IMR-90 (cell line): ENCODE data around the gene PEAK1. TPM values are rescaled to one million over a fixed set of nuclear protein-coding genes. Genes with fewer than 3 reads are reported as not detected.

Experiments
- ATAC-seq: fragments of 200-7000 bp; cut with Tn5 transposase; 2 replicates; pipeline ENCODE4 v1.9.1; 2020; ENCODE audit warnings: low read depth, mild to moderate bottlenecking, moderate library complexity
- BruUV-seq: library from RNA; stranded (reverse); fragments of 400-500 nt; replicated peaks from 2 replicates; lab custom pipeline; 2021; lab: Mats Ljungman, UMichigan
- CTCF ChIA-PET: fragments of 300-600 bp; formaldehyde crosslinking; extraction: SDS; loops from one replicate; lab custom pipeline; 2021; ENCODE audit warnings: antibody characterized with exemption; lab: Yijun Ruan, JAX
- POLR2A ChIA-PET: fragments of 300-600 bp; sonication (Branson Sonifier 250); formaldehyde crosslinking; loops from one replicate; lab custom pipeline; 2022; ENCODE audit warnings: antibody characterized with exemption; ENCODE audit not compliant: unreplicated experiment; lab: Charles Lee
- DNase-seq: peaks from one replicate; pipeline ENCODE4 v3.0.0; 2013
- H2AFZ ChIP-seq: replicated peaks from 2 replicates; pipeline ENCODE3; 2013; ENCODE audit warnings: low read length, mild to moderate bottlenecking; ENCODE audit not compliant: poor library complexity
- H2AK5ac ChIP-seq: 2 replicates; pipeline ENCODE4 v1.6.1; 2013; ENCODE audit warnings: low read depth, low read length, inconsistent platforms
- H2AK9ac ChIP-seq: replicated peaks from 2 replicates; pipeline ENCODE3; 2013; ENCODE audit warnings: mild to moderate bottlenecking, low read depth, low read length, moderate library complexity; ENCODE audit not compliant: poor library complexity
- H2BK120ac ChIP-seq: 2 replicates; pipeline ENCODE4 v1.6.1; 2013; ENCODE audit warnings: low read depth, low read length, inconsistent platforms
- H2BK15ac ChIP-seq: 3 replicates; pipeline ENCODE4 v1.6.1; 2013; ENCODE audit warnings: low read depth, low read length, inconsistent platforms
- H2BK20ac ChIP-seq: 2 replicates; pipeline ENCODE4 v1.6.1; 2013; ENCODE audit warnings: low read depth, mild to moderate bottlenecking, inconsistent platforms, low read length, moderate library complexity
- H2BK5ac ChIP-seq: 2 replicates; pipeline ENCODE4 v1.6.1; 2013; ENCODE audit warnings: mild to moderate bottlenecking, low read depth, low read length, inconsistent platforms; ENCODE audit not compliant: poor library complexity, severe bottlenecking
- H3K14ac ChIP-seq: replicated peaks from 2 replicates; pipeline ENCODE4 v1.6.1; 2013; ENCODE audit warnings: low read depth, low read length, inconsistent platforms
- H3K18ac ChIP-seq: 2 replicates; pipeline ENCODE4 v1.6.1; 2013; ENCODE audit warnings: low read depth, low read length, control low read depth
- H3K23ac ChIP-seq: 2 replicates; pipeline ENCODE4 v1.6.1; 2013; ENCODE audit warnings: low read depth, low read length, inconsistent platforms
- H3K27ac ChIP-seq: 2 replicates; pipeline ENCODE4 v1.5.1; 2013; ENCODE audit warnings: mild to moderate bottlenecking, control low read depth, low read length; ENCODE audit not compliant: insufficient read depth
- H3K27me3 ChIP-seq: 2 replicates; pipeline ENCODE4 v1.6.1; 2013; ENCODE audit warnings: low read length; ENCODE audit not compliant: control insufficient read depth, insufficient read depth
- H3K36me3 ChIP-seq: 2 replicates; pipeline ENCODE4 v1.6.1; 2013; ENCODE audit warnings: low read length, mixed read lengths; ENCODE audit not compliant: control insufficient read depth, insufficient read depth
- H3K4ac ChIP-seq: 2 replicates; pipeline ENCODE4 v1.6.1; 2013; ENCODE audit warnings: low read depth, low read length, inconsistent platforms
- H3K4me1 ChIP-seq: 2 replicates; pipeline ENCODE4 v1.6.1; 2013; ENCODE audit warnings: low read length, mixed read lengths; ENCODE audit not compliant: control insufficient read depth, insufficient read depth
- H3K4me2 ChIP-seq: 2 replicates; pipeline ENCODE4 v1.6.1; 2013; ENCODE audit warnings: low read depth, mild to moderate bottlenecking, control low read depth, low read length, moderate library complexity
- H3K4me3 ChIP-seq: 2 replicates; pipeline ENCODE4 v1.5.1; 2013; ENCODE audit warnings: low read depth, mild to moderate bottlenecking, control low read depth, low read length, moderate library complexity; ENCODE audit not compliant: insufficient read depth
- H3K56ac ChIP-seq: 2 replicates; pipeline ENCODE4 v1.6.1; 2013; ENCODE audit warnings: low read length, inconsistent platforms; ENCODE audit not compliant: insufficient read depth; ENCODE audit errors: extremely low read depth
- H3K79me1 ChIP-seq, 2 experiments: 2 replicates each; pipeline ENCODE4 v1.6.1; 2013; ENCODE audit warnings: low read length in 2 of 2, inconsistent platforms in 1 of 2, low read depth in 1 of 2
- H3K9ac ChIP-seq: 2 replicates; pipeline ENCODE4 v1.6.1; 2013; ENCODE audit warnings: low read depth, low read length, control low read depth
- H3K9me1 ChIP-seq: 2 replicates; pipeline ENCODE4 v1.6.1; 2013; ENCODE audit warnings: low read length, inconsistent platforms; ENCODE audit not compliant: insufficient read depth
- H3K9me3 ChIP-seq: 2 replicates; pipeline ENCODE4 v1.6.1; 2013; ENCODE audit warnings: low read length; ENCODE audit not compliant: control insufficient read depth, insufficient read depth
- H4K20me1 ChIP-seq: 2 replicates; pipeline ENCODE4 v1.6.1; 2013; ENCODE audit warnings: low read length, inconsistent platforms; ENCODE audit not compliant: insufficient read depth
- H4K5ac ChIP-seq: 2 replicates; pipeline ENCODE4 v1.6.1; 2013; ENCODE audit warnings: mild to moderate bottlenecking, low read depth, low read length, control low read depth
- H4K8ac ChIP-seq, 2 experiments: 2 replicates each; pipeline ENCODE4 v1.6.1; 2013; ENCODE audit warnings: low read depth in 2 of 2, low read length in 2 of 2, control low read depth in 1 of 2, inconsistent platforms in 1 of 2
- H4K91ac ChIP-seq: 2 replicates; pipeline ENCODE4 v1.6.1; 2013; ENCODE audit warnings: low read depth, low read length, inconsistent platforms; ENCODE audit not compliant: insufficient read depth
- BHLHE40 ChIP-seq: fragments of 150-350 bp; IDR thresholded peaks from 2 replicates; pipeline ENCODE4 v1.6.1; 2016; ENCODE audit warnings: mild to moderate bottlenecking, low read depth, low read length
- CEBPB ChIP-seq: IDR thresholded peaks from 2 replicates; pipeline ENCODE4 v1.6.1; 2012; ENCODE audit warnings: low read depth, low read length, improper control_type of control experiment
- ELK1 ChIP-seq: fragments of 150-350 bp; IDR thresholded peaks from 2 replicates; pipeline ENCODE4 v1.6.1; 2016; ENCODE audit warnings: low read depth, mild to moderate bottlenecking, low read length, moderate library complexity, borderline replicate concordance
- MAFK ChIP-seq: IDR thresholded peaks from 2 replicates; pipeline ENCODE4 v1.6.1; 2012; ENCODE audit warnings: low read depth, low read length, improper control_type of control experiment
- RAD21 ChIP-seq: IDR thresholded peaks from 2 replicates; pipeline ENCODE4 v1.6.1; 2012; ENCODE audit warnings: low read length, improper control_type of control experiment
- RCOR1 ChIP-seq: IDR thresholded peaks from 2 replicates; pipeline ENCODE4 v1.6.1; 2012; ENCODE audit warnings: mild to moderate bottlenecking, low read length, improper control_type of control experiment; ENCODE audit not compliant: insufficient replicate concordance
- RFX5 ChIP-seq: IDR thresholded peaks from 2 replicates; pipeline ENCODE4 v1.8.0; 2012; ENCODE audit warnings: low read depth, mild to moderate bottlenecking, low read length, moderate library complexity
- WGBS, 2 experiments: methylation state at CpG; one replicate each; pipeline versions ENCODE4 v1.1.5 to v1.1.7; 2013; ENCODE audit warnings: missing lambda C conversion rate in 2 of 2; ENCODE audit not compliant: insufficient read length in 1 of 2; ENCODE audit errors: extremely low coverage in 2 of 2; 5-methylcytosine and 5-hydroxymethylcytosine counted together
- dilution Hi-C: fragments of 300-500 bp; cut with HindIII; formaldehyde crosslinking; loops from one replicate; pipeline ENCODE4 v1.14.3; 2018; ENCODE audit warnings: low sequenced_read_pairs; ENCODE audit not compliant: unreplicated experiment
- in situ Hi-C: fragments of 300-500 bp; cut with MboI; formaldehyde crosslinking; loops from 3 replicates; pipeline ENCODE4 v1.14.3; 2019; ENCODE audit warnings: low sequenced_read_pairs, inconsistent platforms, mixed read lengths
- intact Hi-C: fragments of 100-400 bp; cut with micrococcal nuclease; formaldehyde crosslinking; loops from 2 replicates; pipeline ENCODE4 v1.10.0; 2022
- polyA plus RNA-seq, 3 experiments: library from polyadenylated mRNA; depleted of rRNA; stranded (reverse); fragments of >200 nt; gene quantifications; 2 replicates each; pipeline ENCODE4 v1.2.3, GENCODE V29; 2012; ENCODE audit warnings: low replicate concordance in 1 of 3
- total RNA-seq: library from RNA; depleted of rRNA; stranded (reverse); fragments of >200 nt; gene quantifications from 2 replicates; pipeline ENCODE4 v1.2.3, GENCODE V29; 2012
- TF ChIP-seq, protein P1 (sequence below): fragments of 150-350 bp; IDR thresholded peaks from 2 replicates; pipeline ENCODE4 v1.6.1; 2017; ENCODE audit warnings: mild to moderate bottlenecking, antibody characterized with exemption, low read length, low read depth
- TF ChIP-seq, protein P2 (sequence below): conservative IDR thresholded peaks from 2 replicates; pipeline ENCODE4 v1.5.1; 2012; ENCODE audit warnings: mild to moderate bottlenecking, low read depth, low read length, improper control_type of control experiment

The PEAK1 gene
- total and polyA plus RNA-seq, 2 of the 4 experiments (the other 2 are of a cell fraction): 21.5 to 43.9 TPM

DNA sequence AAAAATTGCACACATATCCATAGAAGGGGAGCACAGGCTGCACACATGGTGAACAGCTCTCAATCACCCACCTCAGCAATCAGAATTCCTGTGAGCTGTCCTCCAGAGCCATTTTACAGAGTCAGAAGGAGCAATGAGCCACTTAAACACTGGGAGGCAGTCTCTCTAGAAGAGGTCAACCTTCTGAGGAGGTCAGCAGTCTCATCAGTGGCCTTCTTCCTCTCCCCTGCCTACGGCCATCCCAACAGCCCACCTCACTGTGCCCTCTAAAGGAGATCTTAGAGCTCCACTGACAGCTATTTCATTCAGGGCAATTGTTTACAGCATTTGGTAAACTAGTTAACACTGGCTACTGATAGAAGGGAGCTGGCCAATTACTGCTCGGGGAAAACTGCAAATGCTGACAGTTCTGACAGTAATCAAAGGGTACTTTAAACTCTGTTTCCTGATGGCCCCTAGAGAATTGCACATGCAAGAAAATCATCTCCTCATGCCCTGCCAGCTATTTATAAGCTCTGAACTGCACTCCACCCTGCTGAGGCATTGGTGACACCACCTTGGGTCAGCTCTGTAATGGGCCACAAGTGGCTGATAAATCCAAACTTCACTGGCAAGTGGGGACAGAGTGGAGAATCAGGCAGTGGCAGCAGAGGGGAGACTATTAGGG lies 306.9 kb downstream of the PEAK1 start:
- no peaks in the 10 kb centered on the region for H3K27me3 ChIP-seq
- H3K4me2 ChIP-seq: no peak overlapping the region
- H2BK120ac ChIP-seq: no peak overlapping the region
- H3K14ac ChIP-seq: no peak overlapping the region
- H2BK20ac ChIP-seq: no peak overlapping the region
- peaks cover 20% of the 10 kb centered on the region for H3K9me1 ChIP-seq
- H4K8ac ChIP-seq: no peak overlapping the region
- H3K27ac ChIP-seq: no peak overlapping the region
- peaks cover 31% of the 10 kb centered on the region for H3K36me3 ChIP-seq
- H2AK9ac ChIP-seq: no peak overlapping the region
- no peak overlapping the region for H4K91ac ChIP-seq
- H3K23ac ChIP-seq: no peak overlapping the region
- H2BK15ac ChIP-seq: no peak overlapping the region
- H3K79me1 ChIP-seq: peaks cover 15 to 50% of the 10 kb centered on the region in 2 experiments; a peak in 3 of 4 replicates
- no peak overlapping the region for H3K18ac ChIP-seq
- no peak overlapping the region for H3K9ac ChIP-seq
- in situ Hi-C loops (loop anchor here (10.0 kb wide), 1 partner anchor 382 kb away; no protein-coding TSS in a partner anchor), dilution Hi-C loops (no loop called here), intact Hi-C loops (no loop called here)
- ATAC-seq: no peak
- no peak overlapping the region for H4K5ac ChIP-seq
- H3K9me3 ChIP-seq: no peaks in the 10 kb centered on the region
- H2AK5ac ChIP-seq: no peak overlapping the region
- H3K4me1 ChIP-seq: peaks cover 2% of the 10 kb centered on the region
- BruUV-seq: no TSS peak
- H3K4ac ChIP-seq: no peak overlapping the region
- no peak overlapping the region for H3K4me3 ChIP-seq
- no peak for DNase-seq
- no peak overlapping the region for H3K56ac ChIP-seq
- ChIA-PET POLR2A (no interaction called here), CTCF (no interaction called here)
- no peak overlapping the region for H2AFZ ChIP-seq
- 71% methylated on average over 1 of the region's 2 CpGs; no CpG with 5 or more reads in 1 of the 2 experiments for WGBS, 2 experiments
- H4K20me1 ChIP-seq: peaks cover 6% of the 10 kb centered on the region; the same call in 1 of the 2 replicates
- TF ChIP-seq, protein P1, sequence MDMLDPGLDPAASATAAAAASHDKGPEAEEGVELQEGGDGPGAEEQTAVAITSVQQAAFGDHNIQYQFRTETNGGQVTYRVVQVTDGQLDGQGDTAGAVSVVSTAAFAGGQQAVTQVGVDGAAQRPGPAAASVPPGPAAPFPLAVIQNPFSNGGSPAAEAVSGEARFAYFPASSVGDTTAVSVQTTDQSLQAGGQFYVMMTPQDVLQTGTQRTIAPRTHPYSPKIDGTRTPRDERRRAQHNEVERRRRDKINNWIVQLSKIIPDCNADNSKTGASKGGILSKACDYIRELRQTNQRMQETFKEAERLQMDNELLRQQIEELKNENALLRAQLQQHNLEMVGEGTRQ: no peak
- no peak for TF ChIP-seq CEBPB
- TF ChIP-seq, protein P2, sequence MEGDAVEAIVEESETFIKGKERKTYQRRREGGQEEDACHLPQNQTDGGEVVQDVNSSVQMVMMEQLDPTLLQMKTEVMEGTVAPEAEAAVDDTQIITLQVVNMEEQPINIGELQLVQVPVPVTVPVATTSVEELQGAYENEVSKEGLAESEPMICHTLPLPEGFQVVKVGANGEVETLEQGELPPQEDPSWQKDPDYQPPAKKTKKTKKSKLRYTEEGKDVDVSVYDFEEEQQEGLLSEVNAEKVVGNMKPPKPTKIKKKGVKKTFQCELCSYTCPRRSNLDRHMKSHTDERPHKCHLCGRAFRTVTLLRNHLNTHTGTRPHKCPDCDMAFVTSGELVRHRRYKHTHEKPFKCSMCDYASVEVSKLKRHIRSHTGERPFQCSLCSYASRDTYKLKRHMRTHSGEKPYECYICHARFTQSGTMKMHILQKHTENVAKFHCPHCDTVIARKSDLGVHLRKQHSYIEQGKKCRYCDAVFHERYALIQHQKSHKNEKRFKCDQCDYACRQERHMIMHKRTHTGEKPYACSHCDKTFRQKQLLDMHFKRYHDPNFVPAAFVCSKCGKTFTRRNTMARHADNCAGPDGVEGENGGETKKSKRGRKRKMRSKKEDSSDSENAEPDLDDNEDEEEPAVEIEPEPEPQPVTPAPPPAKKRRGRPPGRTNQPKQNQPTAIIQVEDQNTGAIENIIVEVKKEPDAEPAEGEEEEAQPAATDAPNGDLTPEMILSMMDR: no peak
- TF ChIP-seq MAFK: no peak
- no peak for TF ChIP-seq BHLHE40
- TF ChIP-seq RAD21: no peak
- no peak for TF ChIP-seq RFX5
- TF ChIP-seq ELK1: no peak
- no peak for TF ChIP-seq RCOR1
- no peak overlapping the region for H2BK5ac ChIP-seq
